Naive thymus-derived CD4-positive, alpha-beta T cell (primary cell): Measurements from ENCODE around the gene SYNDIG1. TPM values are rescaled to one million over a fixed set of nuclear protein-coding genes. Genes with fewer than 3 reads are reported as not detected.

Source experiments
- ATAC-seq: fragments of 150-1000 bp; cut with Tn5 transposase; 2 replicates; pipeline ENCODE4 v1.10.0; 2021; ENCODE audit warnings: mild to moderate bottlenecking, moderate library complexity
- CTCF ChIA-PET: fragments of 350-600 bp; sonication (Branson Sonifier 250); formaldehyde crosslinking; loops from one replicate; lab custom pipeline; 2021; ENCODE audit warnings: antibody characterized with exemption; lab: Charles Lee
- POLR2A ChIA-PET: fragments of 350-600 bp; sonication (Branson Sonifier 250); formaldehyde crosslinking; loops from one replicate; lab custom pipeline; 2021; ENCODE audit warnings: antibody characterized with exemption, inconsistent platforms; lab: Charles Lee
- DNase-seq, 9 donors: peaks; one replicate each; pipeline versions ENCODE4 v3.0.0 to v3.0.0-alpha.2; 2020 to 2022; ENCODE audit warnings: mixed read lengths in 1 of 9
- H3K27ac ChIP-seq: one replicate; pipeline ENCODE4 v1.7.0; 2013; ENCODE audit warnings: mild to moderate bottlenecking, low read depth, low read length, moderate library complexity
- H3K27me3 ChIP-seq, 2 donors: one replicate each; pipeline ENCODE4 v1.7.0; 2013; ENCODE audit warnings: low read length in 2 of 2, mild to moderate bottlenecking in 2 of 2, moderate library complexity in 2 of 2; ENCODE audit not compliant: control insufficient read depth in 2 of 2, insufficient read depth in 2 of 2
- H3K36me3 ChIP-seq, 3 experiments: 1 replicate in 2 of 3; 2 replicates in 1 of 3; pipeline ENCODE4 v1.7.0; 2013; ENCODE audit warnings: low read length in 3 of 3, mild to moderate bottlenecking in 3 of 3, moderate library complexity in 1 of 3; ENCODE audit not compliant: insufficient read depth in 3 of 3, control insufficient read depth in 2 of 3
- H3K4me1 ChIP-seq, 2 donors: one replicate each; pipeline ENCODE4 v1.7.0; 2013; ENCODE audit warnings: low read length in 2 of 2, mild to moderate bottlenecking in 2 of 2, moderate library complexity in 1 of 2; ENCODE audit not compliant: control insufficient read depth in 2 of 2, insufficient read depth in 2 of 2
- H3K4me3 ChIP-seq: 2 replicates; pipeline ENCODE4 v1.7.0; 2013; ENCODE audit warnings: mild to moderate bottlenecking, low read length
- H3K9me3 ChIP-seq, 3 experiments: 1 replicate in 2 of 3; 2 replicates in 1 of 3; pipeline ENCODE4 v1.7.0; 2013; ENCODE audit warnings: low read length in 3 of 3; ENCODE audit not compliant: control insufficient read depth in 2 of 3
- H3K27ac Mint-ChIP-seq, 9 donors: one replicate each; pipeline ENCODE4 v1.8.0; 2020 to 2022; ENCODE audit warnings: mixed read lengths in 9 of 9, mild to moderate bottlenecking in 8 of 9, moderate library complexity in 5 of 9, inconsistent platforms in 2 of 9
- H3K27me3 Mint-ChIP-seq, 5 donors: one replicate each; pipeline ENCODE4 v1.8.0; 2021 to 2022; ENCODE audit warnings: mixed read lengths in 5 of 5, mild to moderate bottlenecking in 1 of 5
- H3K36me3 Mint-ChIP-seq, 5 donors: one replicate each; pipeline ENCODE4 v1.8.0; 2020 to 2022; ENCODE audit warnings: mixed read lengths in 5 of 5, mild to moderate bottlenecking in 3 of 5, inconsistent platforms in 1 of 5
- H3K4me1 Mint-ChIP-seq, 7 donors: one replicate each; pipeline ENCODE4 v1.8.0; 2020 to 2022; ENCODE audit warnings: mixed read lengths in 7 of 7, mild to moderate bottlenecking in 3 of 7, inconsistent platforms in 1 of 7
- H3K4me3 Mint-ChIP-seq, 10 donors: one replicate each; pipeline ENCODE4 v1.8.0; 2020 to 2022; ENCODE audit warnings: mild to moderate bottlenecking in 10 of 10, mixed read lengths in 10 of 10, moderate library complexity in 6 of 10, inconsistent platforms in 2 of 10
- H3K9me3 Mint-ChIP-seq, 11 donors: one replicate each; pipeline ENCODE4 v1.8.0; 2020 to 2022; ENCODE audit warnings: mixed read lengths in 11 of 11, mild to moderate bottlenecking in 4 of 11, inconsistent platforms in 1 of 11, moderate library complexity in 1 of 11
- intact Hi-C, 2 donors: fragments of 100-400 bp; cut with micrococcal nuclease; formaldehyde crosslinking; loops; one replicate each; pipeline ENCODE4 v1.15.1; 2023
- polyA plus RNA-seq, 2 donors: library from polyadenylated mRNA; unstranded; fragments of 300-500 nt; fragmentation: Illumina TruSeq; gene quantifications; one replicate each; pipeline ENCODE4 v1.2.3, GENCODE V29; 2021
- total RNA-seq, 6 experiments: library from RNA in 5 of 6; stranded (reverse) in 5 of 6; gene quantifications; 1 replicate in 5 of 6; 2 replicates in 1 of 6; pipeline ENCODE4 v1.2.3 and lab custom pipeline; 2021 to 2026

Gene SYNDIG1
- total and polyA plus RNA-seq, 7 experiments from 2014 or later = not detected

DNA sequence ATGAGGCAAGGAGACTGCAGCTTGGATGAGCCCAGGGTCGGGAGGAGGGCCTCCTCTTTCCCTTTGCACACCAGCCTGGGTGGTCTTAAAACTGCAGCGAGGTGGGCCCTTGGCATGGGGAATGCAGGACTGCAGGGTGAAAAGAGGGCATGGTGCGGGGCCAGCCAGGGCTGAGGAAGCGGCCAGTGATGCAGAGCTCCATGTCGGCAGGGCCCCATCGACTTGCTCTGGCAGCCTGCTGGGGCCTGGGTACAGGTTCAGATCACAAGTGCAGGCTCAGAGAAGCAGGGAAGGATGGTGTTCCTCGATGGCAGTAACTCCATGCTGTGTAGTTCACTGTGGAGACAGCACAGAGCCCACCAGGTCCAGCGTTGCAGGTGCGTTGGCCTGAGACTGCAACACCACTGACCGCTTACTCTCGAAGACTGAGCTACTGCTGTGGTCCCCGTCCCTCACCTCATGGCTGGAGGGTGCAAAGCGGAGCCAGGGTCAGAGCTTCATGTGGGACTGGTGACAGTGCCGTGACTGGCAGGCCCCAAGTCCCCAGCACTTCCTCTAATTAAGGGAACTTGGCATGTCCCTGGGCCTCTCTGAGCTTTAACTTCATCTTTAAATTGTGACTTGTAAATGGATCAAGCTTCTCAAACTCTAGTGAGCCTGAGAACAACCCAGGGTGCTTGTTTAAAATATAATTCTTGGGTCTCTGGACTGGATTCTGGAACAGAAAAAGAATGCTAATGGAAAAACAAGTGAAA lies 223.2 kb downstream of the SYNDIG1 start:
- H3K27ac ChIP-seq = no peak overlapping the region
- Mint-ChIP-seq H3K27me3 (peaks cover 4 to 32% (median 7%) of the 10 kb centered on the region in 5 donors), H3K4me1 (no peaks in the 10 kb centered on the region), H3K36me3 (no peaks in the 10 kb centered on the region), H3K9me3 (peaks cover 0 to 3% (median 0%) of the 10 kb centered on the region in 11 donors), H3K27ac (no peak overlapping the region), H3K4me3 (no peak overlapping the region)
- POLR2A ChIA-PET = no interaction called here
- no peaks in the 10 kb centered on the region for H3K4me1 ChIP-seq
- CTCF ChIA-PET = no interaction called here
- no peak for ATAC-seq
- H3K4me3 ChIP-seq = no peak overlapping the region
- no peak for DNase-seq
- no peaks in the 10 kb centered on the region for H3K36me3 ChIP-seq
- intact Hi-C loops = no loop called here
- H3K27me3 ChIP-seq = no peaks in the 10 kb centered on the region
- H3K9me3 ChIP-seq = no peaks in the 10 kb centered on the region

DNA sequence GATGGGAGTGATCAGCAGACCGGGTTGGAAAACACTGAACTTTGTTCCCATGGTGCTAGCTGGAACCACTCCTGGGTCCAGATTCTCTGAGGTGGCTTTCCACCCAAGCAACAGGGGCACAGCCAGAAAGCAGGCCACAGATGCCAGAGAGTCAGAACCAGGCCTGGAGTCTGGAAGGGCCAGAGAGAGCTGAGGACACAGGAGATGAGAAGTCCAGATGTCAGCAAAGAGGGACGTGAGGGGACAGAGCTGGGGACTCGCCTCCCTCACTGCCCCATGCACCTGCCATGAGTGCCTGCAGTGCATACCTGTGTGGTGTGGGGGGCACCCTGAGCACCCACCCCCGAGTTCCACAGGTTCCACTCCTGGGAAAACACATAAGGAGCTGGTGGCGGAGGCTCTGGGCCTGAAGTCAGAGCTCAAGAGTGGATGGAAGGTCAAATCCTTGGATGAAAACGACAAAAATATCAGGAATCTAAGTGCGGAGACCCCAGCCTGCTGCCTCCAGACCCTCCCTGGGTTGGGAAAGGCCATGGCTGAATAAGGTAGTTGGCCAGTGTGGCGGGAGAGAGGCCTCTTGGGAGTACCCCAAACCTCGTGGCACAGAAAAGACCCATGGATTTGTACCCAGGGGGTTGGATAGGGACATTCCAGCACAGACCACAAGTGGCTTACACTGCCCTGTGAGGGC lies 224.2 kb downstream of the SYNDIG1 start:
- DNase-seq (no peak), ATAC-seq (no peak)
- Histone ChIP-seq H3K4me1 (no peaks in the 10 kb centered on the region), H3K36me3 (no peaks in the 10 kb centered on the region), H3K4me3 (no peak overlapping the region), H3K27me3 (no peaks in the 10 kb centered on the region), H3K27ac (no peak overlapping the region), H3K9me3 (no peaks in the 10 kb centered on the region)
- Mint-ChIP-seq H3K9me3 (peaks cover 0 to 3% (median 0%) of the 10 kb centered on the region in 11 donors), H3K4me3 (no peak overlapping the region), H3K36me3 (no peaks in the 10 kb centered on the region), H3K4me1 (no peaks in the 10 kb centered on the region), H3K27ac (no peak overlapping the region), H3K27me3 (peaks cover 4 to 26% (median 7%) of the 10 kb centered on the region in 5 donors)
- ChIA-PET CTCF (no interaction called here), POLR2A (no interaction called here)
- intact Hi-C loops = no loop called here

DNA sequence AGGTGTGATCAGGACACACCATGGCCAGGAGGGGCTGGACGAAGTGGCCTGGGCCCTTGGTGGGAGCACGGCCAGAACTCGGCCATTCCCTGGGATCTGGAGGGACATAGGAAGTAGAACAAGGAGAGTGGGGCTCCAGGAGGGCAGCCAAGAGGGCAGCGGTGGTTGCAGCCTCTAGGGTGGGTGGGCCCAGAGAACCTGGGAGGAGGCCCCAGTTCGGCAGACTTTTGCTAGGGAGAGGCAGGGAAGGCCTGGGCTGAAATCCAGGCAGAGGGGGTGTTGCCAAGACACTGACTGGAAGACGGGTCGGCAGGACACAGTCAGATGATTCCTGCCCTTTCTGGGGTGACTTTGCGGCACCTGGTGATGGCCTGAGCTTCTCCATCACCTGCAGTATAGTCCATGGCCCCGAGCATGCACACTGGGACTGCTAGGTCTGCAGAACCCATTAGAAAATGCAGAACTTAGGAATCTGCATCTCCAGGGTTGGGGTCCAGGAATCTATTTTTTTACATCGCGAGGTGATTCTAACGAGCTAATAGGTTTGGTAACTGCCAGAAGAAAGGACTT lies 224.8 kb downstream of the SYNDIG1 start:
- intact Hi-C loops = no loop called here
- no peak overlapping the region for H3K4me3 Mint-ChIP-seq
- ATAC-seq = no peak
- no peaks in the 10 kb centered on the region for H3K9me3 Mint-ChIP-seq
- Histone ChIP-seq H3K4me3 (no peak overlapping the region), H3K27ac (no peak overlapping the region), H3K27me3 (no peaks in the 10 kb centered on the region), H3K4me1 (no peaks in the 10 kb centered on the region), H3K9me3 (no peaks in the 10 kb centered on the region), H3K36me3 (no peaks in the 10 kb centered on the region)
- H3K27ac Mint-ChIP-seq = no peak overlapping the region
- H3K36me3 Mint-ChIP-seq = no peaks in the 10 kb centered on the region
- ChIA-PET POLR2A (no interaction called here), CTCF (no interaction called here)
- DNase-seq = peak in 1 of 9 donors; percentile 3
- peaks cover 4 to 25% (median 7%) of the 10 kb centered on the region in 5 donors for H3K27me3 Mint-ChIP-seq
- no peaks in the 10 kb centered on the region for H3K4me1 Mint-ChIP-seq

DNA sequence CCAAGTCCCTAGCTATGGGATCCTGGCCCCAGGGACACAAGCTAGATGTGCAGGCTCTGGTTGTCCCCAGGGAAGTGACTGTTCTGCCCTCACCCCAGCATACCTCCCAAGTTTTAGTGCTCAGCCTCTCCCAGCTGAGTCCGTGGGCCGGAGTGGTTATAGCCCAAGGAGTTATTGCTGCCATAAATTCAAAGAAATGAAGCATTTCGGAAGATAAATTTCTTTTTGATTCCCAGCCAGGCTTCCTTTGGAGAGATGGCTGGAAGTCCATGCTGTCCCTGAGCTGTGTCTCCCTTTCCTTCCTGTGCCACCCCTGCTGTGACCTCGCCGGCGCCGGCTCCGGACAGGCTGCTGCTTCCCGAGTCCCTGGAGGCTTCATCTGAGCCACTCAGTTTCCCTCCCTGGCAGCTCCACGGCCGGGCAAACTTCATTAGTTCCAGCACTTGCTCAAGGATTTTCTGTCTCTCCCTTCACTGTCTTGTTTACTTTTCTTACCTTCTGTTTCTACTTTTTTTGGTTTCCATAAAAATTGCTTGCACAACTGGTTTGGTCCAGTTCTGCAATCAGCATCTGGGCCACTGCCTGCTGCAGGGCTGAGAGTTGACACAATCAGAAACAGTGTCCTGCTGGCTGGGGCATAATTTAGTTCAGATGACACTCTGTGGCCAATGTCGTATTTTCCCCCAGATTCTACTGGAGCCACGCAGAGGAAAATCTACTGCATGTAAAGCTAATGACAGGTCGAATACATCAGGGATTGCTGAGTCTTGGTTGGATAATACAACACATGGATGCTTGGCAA lies 225.5 kb downstream of the SYNDIG1 start:
- POLR2A ChIA-PET = no interaction called here
- CTCF ChIA-PET = no interaction called here
- H3K27me3 ChIP-seq = no peaks in the 10 kb centered on the region
- intact Hi-C loops = no loop called here
- no peaks in the 10 kb centered on the region for H3K9me3 ChIP-seq
- Mint-ChIP-seq H3K27ac (no peak overlapping the region), H3K9me3 (no peaks in the 10 kb centered on the region), H3K27me3 (peaks cover 0 to 18% (median 4%) of the 10 kb centered on the region in 5 donors), H3K4me1 (no peaks in the 10 kb centered on the region), H3K4me3 (no peak overlapping the region), H3K36me3 (no peaks in the 10 kb centered on the region)
- no peaks in the 10 kb centered on the region for H3K36me3 ChIP-seq
- no peak overlapping the region for H3K4me3 ChIP-seq
- ATAC-seq (no peak), DNase-seq (no peak)
- H3K4me1 ChIP-seq = no peaks in the 10 kb centered on the region
- no peak overlapping the region for H3K27ac ChIP-seq

DNA sequence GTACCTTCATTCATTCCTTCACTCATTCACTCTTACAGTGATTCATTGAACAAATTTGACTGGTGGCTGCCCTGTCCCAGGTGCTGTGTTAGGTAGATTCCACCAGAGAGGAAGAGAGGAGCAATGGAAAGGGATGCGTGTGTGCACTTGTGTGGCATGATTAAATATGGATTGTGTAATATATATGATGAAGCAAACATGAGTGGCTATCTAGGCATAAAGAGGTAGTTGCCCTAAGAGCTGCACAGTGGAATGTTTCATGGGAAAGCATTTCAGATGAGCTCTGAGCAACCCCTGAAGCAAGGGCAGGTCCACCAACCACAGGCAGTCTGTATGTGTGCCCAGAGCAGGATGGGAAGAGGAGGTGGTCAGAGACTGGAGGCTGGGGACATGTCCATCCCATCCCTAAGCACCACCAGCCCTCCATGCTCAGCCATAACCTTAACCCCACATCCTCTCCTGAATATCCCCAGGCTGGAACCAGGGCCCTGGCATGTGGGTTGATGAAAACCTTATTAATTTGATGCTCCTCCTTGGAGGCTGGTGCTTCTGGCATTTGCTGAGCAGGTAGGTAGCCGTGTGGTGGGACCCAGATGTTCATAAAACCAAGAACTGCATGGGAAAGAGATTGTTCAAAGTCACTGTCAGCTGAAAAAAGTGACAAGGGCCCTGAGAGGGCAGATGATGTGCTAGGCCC lies 226.2 kb downstream of the SYNDIG1 start:
- H3K27ac ChIP-seq = no peak overlapping the region
- no peaks in the 10 kb centered on the region for H3K27me3 ChIP-seq
- intact Hi-C loops = no loop called here
- no peaks in the 10 kb centered on the region for H3K4me1 ChIP-seq
- Mint-ChIP-seq H3K27me3 (peaks cover 0 to 23% (median 4%) of the 10 kb centered on the region in 5 donors), H3K4me3 (no peak overlapping the region), H3K4me1 (no peaks in the 10 kb centered on the region), H3K9me3 (no peaks in the 10 kb centered on the region), H3K27ac (no peak overlapping the region), H3K36me3 (no peaks in the 10 kb centered on the region)
- ATAC-seq (no peak), DNase-seq (no peak)
- no peak overlapping the region for H3K4me3 ChIP-seq
- ChIA-PET CTCF (no interaction called here), POLR2A (no interaction called here)
- H3K36me3 ChIP-seq = no peaks in the 10 kb centered on the region
- no peaks in the 10 kb centered on the region for H3K9me3 ChIP-seq

DNA sequence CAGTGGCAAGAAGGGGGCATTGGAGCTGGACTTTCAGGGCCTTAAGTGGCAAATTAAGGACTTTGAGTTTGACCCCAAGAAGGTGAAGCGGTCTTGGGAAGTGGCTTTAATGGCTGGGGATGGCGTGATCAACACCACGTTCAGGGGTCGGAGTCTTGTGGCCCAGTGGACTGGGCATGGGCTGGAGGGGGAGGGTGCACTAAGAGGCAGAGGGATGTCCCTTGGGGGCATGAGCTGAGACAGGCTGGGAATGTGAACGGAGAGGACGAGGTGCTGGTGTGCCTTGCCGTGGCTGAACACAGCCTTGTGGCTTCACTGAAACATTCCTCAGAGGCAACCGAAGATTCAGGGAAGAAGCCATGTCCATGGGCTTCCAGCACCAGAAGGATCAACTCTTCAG lies 227.0 kb downstream of the SYNDIG1 start:
- intact Hi-C loops = no loop called here
- CTCF ChIA-PET = no interaction called here

More for the DNA sequence above, 227.0 kb downstream of the SYNDIG1 start:
- POLR2A ChIA-PET = no interaction called here
- Histone ChIP-seq H3K4me1 (no peaks in the 10 kb centered on the region), H3K4me3 (no peak overlapping the region), H3K36me3 (no peaks in the 10 kb centered on the region), H3K27me3 (no peaks in the 10 kb centered on the region), H3K9me3 (no peaks in the 10 kb centered on the region), H3K27ac (no peak overlapping the region)
- ATAC-seq (no peak), DNase-seq (no peak)
- no peaks in the 10 kb centered on the region for H3K9me3 Mint-ChIP-seq
- no peaks in the 10 kb centered on the region for H3K36me3 Mint-ChIP-seq
- H3K4me3 Mint-ChIP-seq = no peak overlapping the region
- no peak overlapping the region for H3K27ac Mint-ChIP-seq
- peaks cover 0 to 24% (median 11%) of the 10 kb centered on the region in 5 donors for H3K27me3 Mint-ChIP-seq
- H3K4me1 Mint-ChIP-seq = no peaks in the 10 kb centered on the region
